ENCODE measurements around the gene NFE2L1.
A peak's percentile ranks its signal among the peaks of the same experiment; 100 is the strongest.

Gene NFE2L1

DNA sequence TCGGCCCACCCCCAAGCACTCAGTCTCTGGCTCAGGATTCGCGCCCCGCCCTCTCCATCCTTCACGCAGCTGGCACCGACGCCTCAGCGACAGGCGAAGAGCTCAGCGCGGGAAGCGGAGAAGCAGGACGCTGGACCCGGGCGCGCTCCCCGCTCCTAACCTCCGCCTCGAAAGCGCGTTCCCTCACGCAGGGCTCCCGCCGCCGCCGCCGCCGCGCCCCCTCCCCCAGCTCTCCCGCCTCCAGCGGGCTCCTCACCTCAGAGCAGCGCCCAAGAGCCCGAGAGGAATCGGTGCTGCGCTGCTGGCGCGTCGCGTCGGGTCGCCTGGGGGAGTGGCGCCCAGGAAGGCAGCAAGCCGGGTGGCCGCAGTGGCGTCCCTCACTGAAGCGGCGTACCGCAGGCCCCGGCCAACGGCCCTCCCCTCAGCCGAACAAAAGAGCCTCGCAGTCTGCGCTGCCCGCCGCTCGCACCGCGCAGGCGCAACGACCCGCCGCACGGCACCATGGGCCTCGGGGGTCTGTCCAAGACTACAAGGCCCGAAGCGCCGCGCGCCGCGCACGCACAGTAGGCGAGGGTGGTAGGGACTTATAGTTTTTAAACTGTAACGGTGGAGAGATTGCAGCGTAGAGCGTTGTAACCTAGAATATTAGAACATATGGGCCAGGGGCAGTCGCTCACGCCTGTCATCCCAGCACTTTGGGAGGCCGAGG, 53.0 kb downstream of the NFE2L1 start, which contains the start of gene CBX1:
CBX1 (minus strand) TSS at position 467 of the 709 bp plus-strand sequence. CDS start 24,474 bp downstream, outside the sequence.
- TF ChIP-seq, protein P1, sequence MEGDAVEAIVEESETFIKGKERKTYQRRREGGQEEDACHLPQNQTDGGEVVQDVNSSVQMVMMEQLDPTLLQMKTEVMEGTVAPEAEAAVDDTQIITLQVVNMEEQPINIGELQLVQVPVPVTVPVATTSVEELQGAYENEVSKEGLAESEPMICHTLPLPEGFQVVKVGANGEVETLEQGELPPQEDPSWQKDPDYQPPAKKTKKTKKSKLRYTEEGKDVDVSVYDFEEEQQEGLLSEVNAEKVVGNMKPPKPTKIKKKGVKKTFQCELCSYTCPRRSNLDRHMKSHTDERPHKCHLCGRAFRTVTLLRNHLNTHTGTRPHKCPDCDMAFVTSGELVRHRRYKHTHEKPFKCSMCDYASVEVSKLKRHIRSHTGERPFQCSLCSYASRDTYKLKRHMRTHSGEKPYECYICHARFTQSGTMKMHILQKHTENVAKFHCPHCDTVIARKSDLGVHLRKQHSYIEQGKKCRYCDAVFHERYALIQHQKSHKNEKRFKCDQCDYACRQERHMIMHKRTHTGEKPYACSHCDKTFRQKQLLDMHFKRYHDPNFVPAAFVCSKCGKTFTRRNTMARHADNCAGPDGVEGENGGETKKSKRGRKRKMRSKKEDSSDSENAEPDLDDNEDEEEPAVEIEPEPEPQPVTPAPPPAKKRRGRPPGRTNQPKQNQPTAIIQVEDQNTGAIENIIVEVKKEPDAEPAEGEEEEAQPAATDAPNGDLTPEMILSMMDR (conservative IDR thresholded peaks at IDR 0.05; ENCODE audit: low read depth, low read length): no peak
- H3K79me2 ChIP-seq (ENCODE audit: insufficient read depth, low read depth): peaks cover 48% of the 10 kb centered on the region
- H3K4me2 ChIP-seq: peak within 1 kb of the TSS; percentile 77
- H3K36me3 ChIP-seq (ENCODE audit: insufficient read depth): no peaks in the 10 kb centered on the region
- H3K27me3 ChIP-seq (ENCODE audit: insufficient read depth, low read depth): no peaks in the 10 kb centered on the region
- H3K4me3 ChIP-seq (IDR thresholded peaks at IDR 0.05; ENCODE audit: insufficient read depth, low read depth, low read length): no peak within 1 kb of the TSS
- H3K27ac ChIP-seq: peak within 1 kb of the TSS; percentile 70
- no peaks in the 10 kb centered on the region for H4K20me1 ChIP-seq (ENCODE audit: insufficient read depth)
- H3K4me1 ChIP-seq (ENCODE audit: low read depth, poor library complexity, severe bottlenecking): peaks cover 49% of the 10 kb centered on the region
- H3K9ac ChIP-seq: peak within 1 kb of the TSS; percentile 64
- peak within 1 kb of the TSS; percentile 86 for H2AFZ ChIP-seq (ENCODE audit: low read depth)

GRCh38 chr17:48102043-48102750, 54.0 kb downstream of the NFE2L1 start:
- no peak overlapping the region for H3K4me3 ChIP-seq (IDR thresholded peaks at IDR 0.05; ENCODE audit: insufficient read depth, low read depth, low read length)
- no peak overlapping the region for H2AFZ ChIP-seq (ENCODE audit: low read depth)
- TF ChIP-seq, protein P1 (conservative IDR thresholded peaks at IDR 0.05; ENCODE audit: low read depth, low read length): no peak
- peak overlapping the region; percentile 37 for H3K4me2 ChIP-seq
- no peaks in the 10 kb centered on the region for H4K20me1 ChIP-seq (ENCODE audit: insufficient read depth)
- H3K27me3 ChIP-seq (ENCODE audit: insufficient read depth, low read depth): no peaks in the 10 kb centered on the region
- no peak overlapping the region for H3K9ac ChIP-seq
- peaks cover 38% of the 10 kb centered on the region for H3K79me2 ChIP-seq (ENCODE audit: insufficient read depth, low read depth)
- H3K4me1 ChIP-seq (ENCODE audit: low read depth, poor library complexity, severe bottlenecking): peaks cover 45% of the 10 kb centered on the region
- no peaks in the 10 kb centered on the region for H3K36me3 ChIP-seq (ENCODE audit: insufficient read depth)
- no peak overlapping the region; the same call in 1 of the 2 replicates for H3K27ac ChIP-seq

DNA sequence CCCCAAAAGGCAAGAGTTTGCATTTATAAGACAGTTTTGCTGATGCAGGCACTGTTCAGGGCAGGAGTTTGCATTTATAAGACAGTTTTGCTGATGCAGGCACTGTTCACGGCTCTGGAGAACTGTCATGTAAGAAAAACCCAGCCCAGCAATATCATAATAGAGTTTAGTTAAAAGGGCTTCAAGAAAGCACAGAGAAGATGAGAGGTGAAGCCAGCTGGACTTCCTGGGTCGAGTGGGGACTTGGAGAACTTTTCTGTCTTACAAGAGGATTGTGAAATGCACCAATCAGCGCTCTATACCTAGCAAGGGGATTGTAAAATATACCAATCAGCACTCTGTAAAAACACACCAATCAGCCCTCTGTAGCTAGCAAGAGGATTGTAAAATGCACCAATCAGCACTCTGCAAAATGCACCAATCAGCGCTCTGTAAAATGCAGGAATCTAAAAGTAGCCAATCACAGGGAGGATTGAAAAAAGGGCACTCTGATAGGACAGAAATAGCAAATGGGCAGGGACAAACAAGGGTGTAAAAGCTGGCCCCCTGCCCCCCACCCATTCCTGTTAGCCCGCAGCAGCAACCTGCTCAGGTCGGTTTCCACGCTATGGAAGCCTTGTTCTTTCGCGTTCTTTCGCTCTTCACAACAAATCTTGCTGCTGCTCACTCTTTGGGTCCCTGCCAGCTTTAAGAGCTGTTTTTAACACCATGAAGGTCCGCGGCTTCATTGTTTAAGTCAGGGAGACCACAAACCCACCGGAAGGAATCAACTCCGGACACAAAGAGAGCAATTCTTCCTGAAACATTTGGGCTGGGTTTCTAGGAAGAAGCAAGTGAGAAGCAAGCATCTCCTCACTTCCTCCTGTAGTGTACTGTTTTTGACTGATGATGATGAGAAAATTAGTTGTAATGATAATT, 54.9 kb downstream of the NFE2L1 start:
- peaks cover 33% of the 10 kb centered on the region for H3K79me2 ChIP-seq (ENCODE audit: insufficient read depth, low read depth)
- TF ChIP-seq, protein P1 (conservative IDR thresholded peaks at IDR 0.05; ENCODE audit: low read depth, low read length): no peak
- no peak overlapping the region for H2AFZ ChIP-seq (ENCODE audit: low read depth)
- H3K4me2 ChIP-seq: peak overlapping the region; percentile 14; the same call in 1 of the 2 replicates
- H3K36me3 ChIP-seq (ENCODE audit: insufficient read depth): no peaks in the 10 kb centered on the region
- no peak overlapping the region; the same call in 1 of the 2 replicates for H3K27ac ChIP-seq
- H3K4me3 ChIP-seq (IDR thresholded peaks at IDR 0.05; ENCODE audit: insufficient read depth, low read depth, low read length): no peak overlapping the region
- H4K20me1 ChIP-seq (ENCODE audit: insufficient read depth): no peaks in the 10 kb centered on the region
- H3K4me1 ChIP-seq (ENCODE audit: low read depth, poor library complexity, severe bottlenecking): peaks cover 36% of the 10 kb centered on the region
- H3K27me3 ChIP-seq (ENCODE audit: insufficient read depth, low read depth): no peaks in the 10 kb centered on the region
- H3K9ac ChIP-seq: no peak overlapping the region

DNA sequence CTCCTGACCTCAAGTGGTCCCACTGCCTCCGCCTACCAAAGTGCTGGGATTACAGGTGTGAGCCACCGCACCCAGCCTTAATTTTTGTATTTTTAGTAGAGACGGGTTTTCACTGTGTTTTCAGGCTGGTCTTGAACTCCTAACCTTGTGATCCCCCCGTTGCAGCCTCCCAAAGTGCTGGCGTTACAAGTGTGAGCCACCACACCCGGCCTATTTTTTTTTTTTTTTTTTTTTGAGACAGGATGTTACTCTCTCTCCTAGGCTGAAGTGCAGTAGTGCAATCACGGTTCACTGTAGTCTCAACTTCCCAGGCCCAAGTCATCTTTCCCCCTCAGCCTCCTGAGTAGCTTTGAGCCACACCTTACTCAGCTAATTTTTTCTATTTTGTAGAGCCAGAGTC, 56.3 kb downstream of the NFE2L1 start:
- Histone ChIP-seq H3K9ac (no peak overlapping the region), H2AFZ (ENCODE audit: low read depth) (no peak overlapping the region), H3K27me3 (ENCODE audit: insufficient read depth, low read depth) (no peaks in the 10 kb centered on the region), H3K36me3 (ENCODE audit: insufficient read depth) (no peaks in the 10 kb centered on the region), H3K79me2 (ENCODE audit: insufficient read depth, low read depth) (peaks cover 33% of the 10 kb centered on the region), H3K27ac (no peak overlapping the region), H3K4me3 (IDR thresholded peaks at IDR 0.05; ENCODE audit: insufficient read depth, low read depth, low read length) (no peak overlapping the region), H4K20me1 (ENCODE audit: insufficient read depth) (no peaks in the 10 kb centered on the region), H3K4me1 (ENCODE audit: low read depth, poor library complexity, severe bottlenecking) (peaks cover 32% of the 10 kb centered on the region), H3K4me2 (no peak overlapping the region)
- TF ChIP-seq, protein P1 (conservative IDR thresholded peaks at IDR 0.05; ENCODE audit: low read depth, low read length): no peak
